Stimulated activated CD8-positive, alpha-beta memory T cell treated with anti-CD3 and anti-CD28 coated beads, Interleukin-12 subunit alpha, Interleukin-12 subunit beta, amount 100 ng/mL, for 24 hours (primary cell): ENCODE data around the gene AGPS.
"Not testable (repeated sequence)": the region's sequence is repeated elsewhere in the genome, so short reads cannot be mapped to it uniquely, and the experiment has no call there.

Experiments used
- DNase-seq: peaks from one replicate; pipeline ENCODE4 v3.0.0-alpha.2; 2020; ENCODE audit errors: extremely low read depth

The AGPS gene

GRCh38 chr2:177385151-177385550, 7.4 kb upstream of the AGPS start:
- DNase-seq: no peak

- no peak for DNase-seq
Measured at GRCh38 chr2:177391822-177392372, 676 bp upstream of the AGPS start.

DNA sequence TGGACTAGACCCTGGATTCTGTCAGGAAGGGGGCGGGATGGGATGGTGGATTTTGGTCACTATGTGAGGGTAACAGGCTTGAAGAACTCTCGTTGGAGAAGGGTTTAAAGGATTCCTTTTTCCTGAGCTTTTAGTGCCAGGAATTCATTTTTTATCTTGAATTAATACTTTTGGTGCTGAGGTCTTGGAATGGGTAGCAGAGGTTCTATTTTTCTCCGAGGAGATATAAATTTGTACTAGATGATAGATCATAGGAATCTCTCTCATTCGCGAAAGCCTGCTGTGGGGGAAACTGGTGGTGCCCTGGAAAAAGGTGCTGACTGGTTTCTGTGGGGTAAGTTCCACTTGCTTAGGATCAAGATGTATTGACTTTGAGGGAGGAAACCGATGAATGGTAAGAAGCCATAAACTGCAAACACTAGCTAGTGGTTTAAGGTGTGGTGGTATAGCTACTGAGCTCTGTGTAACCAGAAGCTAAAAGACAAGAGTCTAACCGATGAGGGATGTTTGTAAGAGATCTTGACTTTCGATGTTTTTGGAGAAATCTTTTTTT, 706 bp downstream of the AGPS start:
- no peak for DNase-seq

DNA sequence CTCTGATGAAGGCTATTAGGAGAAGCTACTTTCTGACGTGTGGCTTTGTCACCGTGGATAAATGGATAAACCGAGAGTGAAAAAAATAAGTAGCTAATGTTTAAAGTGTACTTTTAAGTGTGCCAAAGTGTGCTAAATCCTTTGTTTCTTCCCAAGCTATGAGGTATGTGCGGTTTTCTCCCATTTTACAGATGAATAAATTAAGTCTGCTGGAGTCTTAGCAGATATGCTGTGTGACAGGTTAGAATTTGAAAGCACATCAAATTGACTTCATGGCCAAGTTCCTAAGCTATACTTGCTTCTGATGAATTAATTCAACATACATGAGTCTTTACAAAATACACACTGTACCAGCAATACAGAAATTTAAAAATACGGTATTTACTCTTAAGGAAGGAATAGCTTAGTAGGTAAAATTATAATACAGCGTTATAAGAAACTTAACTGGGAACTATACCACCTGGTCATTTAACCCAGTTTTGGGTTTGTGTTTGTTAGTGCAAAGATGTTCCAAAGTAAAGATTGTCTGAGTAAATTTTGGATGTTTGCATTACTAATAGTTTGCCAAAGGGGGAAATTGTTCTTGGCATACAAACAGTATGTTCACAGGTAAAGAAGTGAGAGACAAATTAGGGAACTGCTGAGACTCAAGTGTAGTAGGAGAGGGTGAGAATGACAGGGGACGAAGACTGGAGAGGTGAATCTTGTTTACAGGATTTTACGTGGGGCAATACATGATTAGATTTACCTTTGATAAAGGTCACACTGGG, 1.4 kb downstream of the AGPS start:
- no peak for DNase-seq

DNA sequence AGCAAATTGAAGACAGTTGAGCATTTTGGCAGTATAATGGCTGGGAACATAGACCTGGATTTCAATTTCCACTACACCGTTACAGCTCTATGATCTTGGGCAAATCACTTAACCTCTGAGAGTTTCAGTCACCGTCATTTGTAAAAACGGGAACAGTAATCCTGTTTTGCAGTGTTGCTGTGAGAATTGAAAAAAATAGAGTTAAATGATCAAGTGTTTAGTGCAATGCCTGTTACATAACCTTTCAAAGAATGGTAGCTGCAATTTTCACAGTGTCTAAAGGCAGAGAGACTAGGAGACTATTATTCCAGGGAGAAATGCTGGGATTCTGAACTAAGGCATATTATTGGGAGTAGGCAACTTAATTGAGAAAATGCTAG, 2.0 kb downstream of the AGPS start:
- DNase-seq: no peak

DNA sequence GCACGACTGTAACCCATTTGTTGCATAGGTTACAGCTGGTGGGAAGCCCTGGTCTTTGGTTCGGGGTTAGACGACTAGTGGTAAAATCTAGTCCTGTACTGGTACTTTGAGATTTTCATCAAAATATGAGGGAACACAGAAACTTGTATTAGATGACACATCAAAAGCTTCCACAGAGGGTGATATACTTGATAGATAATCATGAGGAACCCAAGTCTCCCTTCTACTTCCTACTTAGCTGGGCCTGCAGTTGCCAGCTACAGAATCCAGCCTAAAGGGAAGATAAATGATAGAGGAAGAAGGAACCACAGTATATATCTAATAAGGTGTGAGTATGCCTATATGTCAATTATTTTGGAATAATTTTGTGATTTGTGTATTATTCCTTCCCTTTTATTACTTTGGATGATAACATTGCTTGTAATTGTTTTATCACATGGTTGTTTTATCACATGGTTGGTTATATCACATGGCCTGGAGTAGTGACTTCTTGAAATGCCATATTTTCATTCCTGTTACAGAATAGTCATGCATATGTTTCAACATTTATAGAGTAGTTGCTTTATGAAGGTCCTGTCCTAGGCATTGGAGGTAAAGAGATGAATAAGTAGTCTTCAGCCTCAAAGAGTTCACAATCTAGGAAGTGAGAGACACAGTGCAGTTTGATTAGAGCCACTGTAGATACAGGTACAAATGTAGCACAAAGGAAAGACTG, 2.9 kb downstream of the AGPS start:
- no peak for DNase-seq

DNA sequence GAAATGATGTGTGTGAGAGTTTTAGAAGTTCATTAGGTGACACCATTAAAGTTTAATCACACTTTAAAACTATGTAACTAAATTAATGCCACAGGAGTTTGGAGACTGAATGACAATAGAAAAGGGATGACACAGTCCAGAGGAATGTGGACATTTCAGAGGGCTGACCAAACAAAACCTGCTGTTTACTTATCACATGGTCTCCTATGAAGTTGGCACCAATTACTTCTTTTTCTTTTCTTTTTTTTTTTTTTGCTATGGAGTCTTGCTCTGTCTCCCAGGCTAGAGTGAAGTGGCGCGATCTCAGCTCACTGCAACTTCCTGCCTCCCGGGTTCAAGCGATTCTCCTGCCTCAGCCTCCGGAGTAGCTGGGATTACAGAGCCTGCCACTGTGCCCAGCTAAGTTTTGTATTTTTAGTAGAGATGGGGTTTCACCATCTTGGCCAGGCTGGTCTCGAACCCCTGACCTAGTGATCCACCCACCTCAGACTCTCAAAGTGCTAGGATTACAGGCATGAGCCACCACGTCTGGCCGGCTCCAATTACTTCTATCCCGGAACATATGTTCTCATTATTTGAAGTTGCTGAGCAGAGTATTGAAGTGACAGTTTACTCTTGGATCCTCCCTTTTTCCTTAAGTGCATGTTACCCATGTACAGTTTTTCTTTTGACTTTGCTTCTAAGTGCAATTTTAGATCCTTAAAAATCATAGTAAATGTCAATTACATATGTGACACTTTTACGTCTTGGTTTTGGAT, 4.3 kb downstream of the AGPS start:
- no peak for DNase-seq

GRCh38 chr2:177397481-177398289, 5.1 kb downstream of the AGPS start:
- DNase-seq: no peak

DNA sequence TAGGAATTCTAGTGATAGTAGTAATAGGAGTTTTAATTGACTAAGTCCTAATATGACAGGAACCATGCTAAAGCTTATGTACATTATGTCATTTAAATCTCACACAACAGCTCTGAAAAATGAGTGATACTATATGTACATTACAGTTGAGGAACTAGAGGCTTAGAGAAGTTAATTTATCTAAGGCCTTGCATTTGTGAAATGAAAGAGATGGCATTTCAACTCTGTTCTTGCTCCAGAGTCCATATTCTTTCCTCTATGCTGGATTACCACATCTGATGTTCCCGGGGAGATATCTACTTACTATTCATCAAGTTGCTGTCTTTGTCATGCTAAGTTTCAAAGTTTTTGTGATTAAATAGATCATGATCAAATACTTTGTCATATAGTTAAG, 5.7 kb downstream of the AGPS start:
- no peak for DNase-seq

DNA sequence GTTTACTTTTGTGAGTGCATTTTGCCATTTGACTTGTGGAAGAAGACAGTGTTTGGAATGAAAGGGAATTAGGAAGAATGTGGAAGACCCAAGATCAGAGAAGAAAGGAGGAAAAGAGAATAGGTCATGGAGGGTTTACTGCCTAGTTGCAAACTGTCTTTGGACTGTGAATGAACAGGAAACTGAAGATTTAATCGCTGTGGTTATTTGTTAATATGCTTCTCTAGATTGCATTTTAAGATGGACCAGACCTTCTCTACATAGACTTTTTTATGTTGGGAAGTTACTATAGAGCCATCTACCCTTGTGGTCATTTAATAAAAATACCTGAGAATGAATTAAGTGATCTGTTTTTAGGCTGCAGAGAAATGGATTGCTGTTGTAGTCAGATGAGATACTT, 6.2 kb downstream of the AGPS start:
- DNase-seq: no peak

DNA sequence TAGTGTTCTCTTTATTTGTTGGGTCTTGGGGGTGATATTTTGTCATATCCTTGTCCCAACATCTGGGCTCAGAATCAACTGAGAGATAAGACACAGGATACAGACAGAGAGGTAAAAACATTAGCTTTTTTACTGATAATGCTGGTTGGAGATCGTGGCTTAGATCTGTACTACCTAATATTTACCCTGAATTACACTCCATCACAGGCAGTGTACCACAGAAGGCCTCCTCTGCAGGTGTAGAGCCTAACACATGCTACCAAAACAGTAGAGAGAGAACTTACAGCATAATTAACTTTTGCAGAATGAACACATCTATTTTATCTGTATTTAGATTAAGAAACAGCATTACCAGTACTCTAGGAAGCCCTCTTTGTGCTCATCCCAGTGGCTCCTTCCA, 6.8 kb downstream of the AGPS start:
- no peak for DNase-seq

DNA sequence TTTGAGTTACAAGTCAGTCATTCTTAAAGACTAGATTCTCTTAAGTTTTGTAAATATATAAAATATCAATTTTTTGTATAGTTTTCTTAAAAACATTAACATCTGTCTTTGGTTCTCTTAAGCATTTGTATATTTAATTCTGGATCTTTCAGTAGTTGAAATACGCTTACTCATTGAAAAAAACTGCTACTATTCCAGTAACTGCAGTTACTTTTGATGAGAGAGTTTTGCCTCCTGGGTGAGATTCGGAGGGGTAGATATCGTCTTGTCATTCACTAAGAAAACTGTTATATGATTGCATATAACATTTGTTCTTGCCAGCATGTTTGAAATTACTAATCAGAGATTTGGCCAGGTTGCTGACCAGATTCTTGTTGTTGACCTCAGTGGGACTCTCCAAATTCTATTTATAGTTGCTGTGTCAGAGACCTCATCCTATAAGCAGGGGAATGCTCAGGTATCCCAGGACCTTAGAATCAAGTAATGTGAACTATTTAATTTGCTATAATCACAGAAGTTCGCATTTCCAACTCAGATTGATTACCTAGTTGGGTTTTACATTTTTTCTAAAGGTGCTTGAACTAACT, 7.9 kb downstream of the AGPS start:
- no peak for DNase-seq

DNA sequence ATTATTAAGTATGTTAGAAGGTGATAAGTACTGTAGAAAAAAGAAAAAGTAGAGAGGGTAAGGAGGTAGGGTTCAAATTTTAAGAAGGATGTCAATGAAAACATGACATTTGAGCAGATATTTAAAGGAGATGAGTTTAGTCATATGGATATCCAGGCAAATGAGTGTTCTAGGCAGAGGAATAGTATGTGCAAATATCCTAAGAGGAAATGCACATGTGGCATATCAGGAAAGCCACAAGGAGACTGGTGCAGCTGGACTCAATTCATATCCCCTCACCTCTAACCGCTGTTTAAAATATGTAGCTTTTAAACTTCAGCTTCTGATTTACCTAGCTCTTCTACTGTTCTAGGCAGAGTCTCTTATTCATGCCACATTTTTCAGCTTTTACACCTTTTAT, 9.5 kb downstream of the AGPS start:
- DNase-seq: no peak

GRCh38 chr2:177403838-177404237, 11.3 kb downstream of the AGPS start:
- no peak for DNase-seq

DNA sequence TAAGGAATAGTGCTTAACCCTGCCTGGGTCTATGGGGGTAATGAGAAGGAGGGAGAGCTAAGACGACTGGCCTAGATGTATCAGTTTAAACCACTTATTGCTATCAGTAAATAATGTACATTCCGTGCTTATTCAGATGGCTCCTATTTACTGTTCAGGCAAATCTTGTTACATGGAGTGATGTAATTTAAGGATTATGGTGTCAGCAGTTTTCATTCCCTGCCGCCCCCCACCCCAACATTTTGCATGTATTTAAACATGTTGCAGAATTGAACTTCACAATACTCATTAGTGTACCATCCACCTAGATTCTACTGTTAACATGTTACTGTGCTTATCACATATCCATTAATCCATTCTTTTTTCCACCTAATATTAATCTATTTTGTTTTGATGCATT, 11.7 kb downstream of the AGPS start:
- DNase-seq: no peak

DNA sequence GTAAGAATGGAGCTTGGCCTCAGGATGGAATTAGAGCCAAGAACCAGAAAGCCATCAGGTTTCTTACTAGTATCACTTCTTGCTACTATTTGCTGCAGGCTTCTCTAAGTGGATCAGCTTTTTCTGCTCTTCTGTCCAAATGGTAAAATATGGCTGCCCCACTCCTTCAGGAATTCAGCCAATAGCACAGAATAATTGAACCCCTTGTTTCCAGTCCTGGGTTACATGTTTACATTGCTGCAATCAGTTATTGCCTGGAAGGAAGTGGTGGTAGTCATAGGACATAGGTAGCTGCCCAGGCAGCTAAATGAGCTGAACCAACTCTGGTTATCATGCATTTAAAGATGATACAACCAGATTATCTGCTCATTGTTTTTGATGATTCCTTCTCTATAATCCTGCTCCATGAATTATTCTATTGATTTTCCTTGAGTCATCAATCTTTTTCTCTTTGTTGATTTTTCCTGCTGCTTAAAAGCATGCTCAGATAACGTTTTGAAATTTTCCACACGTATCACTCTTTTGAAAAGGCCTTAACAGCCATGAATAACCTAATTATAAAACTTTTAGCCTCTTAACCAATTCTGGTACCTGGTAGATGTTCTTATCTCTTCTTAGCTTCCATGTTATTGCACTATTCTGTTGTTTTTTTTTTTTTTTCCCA, 12.6 kb downstream of the AGPS start:
- no peak for DNase-seq

GRCh38 chr2:177406182-177406581, 13.6 kb downstream of the AGPS start:
- DNase-seq: no peak

- DNase-seq: no peak
Measured at GRCh38 chr2:177407031-177407430, 14.5 kb downstream of the AGPS start.

GRCh38 chr2:177410629-177411028, 18.1 kb downstream of the AGPS start:
- not testable (repeated sequence) for DNase-seq

- DNase-seq: no peak
Measured at GRCh38 chr2:177413703-177414102, 21.1 kb downstream of the AGPS start.
